LHCN-M2 (cell line): ENCODE data around the gene ZNF273. TPM values are rescaled to one million over a fixed set of nuclear protein-coding genes. Genes with fewer than 3 reads are reported as not detected.
"Not testable (repeated sequence)": the region's sequence is repeated elsewhere in the genome, so short reads cannot be mapped to it uniquely, and the experiment has no call there.

Experiments
- DNase-seq: peaks from one replicate; pipeline ENCODE4 v3.0.0-alpha.2; 2012; ENCODE audit warnings: low read depth
- total RNA-seq: library from RNA; depleted of rRNA; stranded (reverse); fragments of >200 nt; gene quantifications from 2 replicates; pipeline ENCODE4 v1.2.3, GENCODE V29; 2014; rRNA removed

ZNF273 gene
- total RNA-seq, 1 experiment from 2014 or later = 9.6 TPM

GRCh38 chr7:64944667-64945502, 41.8 kb downstream of the ZNF273 start:
- DNase-seq = not testable (repeated sequence)

GRCh38 chr7:64945503-64946175, 42.6 kb downstream of the ZNF273 start:
- no peak for DNase-seq

GRCh38 chr7:64946772-64947171, 43.7 kb downstream of the ZNF273 start:
- DNase-seq = peak; percentile 24

GRCh38 chr7:64947252-64948000, 44.4 kb downstream of the ZNF273 start:
- DNase-seq = no peak

- not testable (repeated sequence) for DNase-seq
These were observed 45.7 kb downstream of the ZNF273 start for GRCh38 chr7:64948774-64949173.

- DNase-seq = not testable (repeated sequence)
These were observed 47.6 kb downstream of the ZNF273 start for GRCh38 chr7:64950673-64951072.

- DNase-seq = peak; percentile 55
These were observed 48.3 kb downstream of the ZNF273 start for GRCh38 chr7:64951250-64951848.

GRCh38 chr7:64959072-64959747, 56.1 kb downstream of the ZNF273 start:
- peak; percentile 28 for DNase-seq

- no peak for DNase-seq
These were observed 62.5 kb downstream of the ZNF273 start for GRCh38 chr7:64965594-64965993.

- no peak for DNase-seq
These were observed 75.6 kb downstream of the ZNF273 start for GRCh38 chr7:64978497-64979203.

Other genes starting within 250 kb of the ZNF273 start
- 10.5 and 11.3 TPM in 2 replicates for gene ZNF107, start 237.1 kb upstream of the ZNF273 start, total RNA-seq
- gene ZNF138, start 108.8 kb upstream of the ZNF273 start, total RNA-seq = 9.1 and 11.3 TPM in 2 replicates
- gene ZNF117, start 87.8 kb downstream of the ZNF273 start, total RNA-seq = 8.4 and 9.9 TPM in 2 replicates
- gene ERV3-1, start 103.4 kb downstream of the ZNF273 start, total RNA-seq = 13.7 and 19.3 TPM in 2 replicates